SK-N-SH treated with all-trans-retinoic acid at 6 μM for 48 hours (cell line): Measurements from ENCODE around the gene TEKT5.

Source experiments
- ARNTL ChIP-seq: fragments of 450-650 bp; formaldehyde crosslinking; IDR thresholded peaks from 2 replicates; pipeline ENCODE4 v1.5.0; 2020; ENCODE audit warnings: low read depth, mild to moderate bottlenecking, moderate library complexity, borderline replicate concordance
- BACH2 ChIP-seq: fragments of 250-450 bp; sonication (Bioruptor Pico); IDR thresholded peaks from 2 replicates; pipeline ENCODE4 v1.9.0; 2021; ENCODE audit warnings: mild to moderate bottlenecking, borderline replicate concordance
- CREB5 ChIP-seq: fragments of 250-450 bp; sonication (Bioruptor Pico); IDR thresholded peaks from 2 replicates; pipeline ENCODE4 v1.5.1; 2020; ENCODE audit warnings: low read depth, mild to moderate bottlenecking, moderate library complexity
- GLIS3 ChIP-seq: fragments of 250-450 bp; sonication (Bioruptor Pico); IDR thresholded peaks from 2 replicates; pipeline ENCODE4 v1.5.0; 2020; ENCODE audit warnings: mild to moderate bottlenecking, moderate library complexity
- ISL1 ChIP-seq: fragments of 250-450 bp; sonication (Bioruptor Pico); IDR thresholded peaks from 2 replicates; pipeline ENCODE4 v2.1.2; 2022; ENCODE audit warnings: mild to moderate bottlenecking, moderate library complexity
- OSR1 ChIP-seq: fragments of 250-450 bp; sonication (Bioruptor Pico); IDR thresholded peaks from 2 replicates; pipeline ENCODE4 v1.8.0; 2022; ENCODE audit warnings: moderate library complexity, mild to moderate bottlenecking, inconsistent platforms
- PATZ1 ChIP-seq: fragments of 250-450 bp; sonication (Bioruptor Pico); IDR thresholded peaks from 2 replicates; pipeline ENCODE4 v1.8.0; 2020; ENCODE audit warnings: mild to moderate bottlenecking, moderate library complexity, borderline replicate concordance
- RARB ChIP-seq: fragments of 250-450 bp; sonication (Bioruptor Pico); IDR thresholded peaks from 2 replicates; pipeline ENCODE4 v1.8.0; 2021; ENCODE audit warnings: mild to moderate bottlenecking, moderate library complexity
- TCF4 ChIP-seq: fragments of 250-450 bp; sonication (Bioruptor Pico); IDR thresholded peaks from 2 replicates; pipeline ENCODE4 v1.8.0; 2021; ENCODE audit warnings: mild to moderate bottlenecking, moderate library complexity, borderline replicate concordance
- TSHZ2 ChIP-seq: fragments of 250-450 bp; sonication (Bioruptor Pico); IDR thresholded peaks from 2 replicates; pipeline ENCODE4 v1.5.0; 2020; ENCODE audit warnings: mild to moderate bottlenecking, moderate library complexity
- ZFP30 ChIP-seq: fragments of 450-650 bp; formaldehyde crosslinking; IDR thresholded peaks from 2 replicates; pipeline ENCODE4 v1.5.0; 2022; ENCODE audit warnings: mild to moderate bottlenecking, moderate library complexity
- ZNF70 ChIP-seq: fragments of 450-650 bp; formaldehyde crosslinking; IDR thresholded peaks from 2 replicates; pipeline ENCODE4 v1.5.0; 2020; ENCODE audit warnings: mild to moderate bottlenecking, moderate library complexity
- ZNF8 ChIP-seq: fragments of 450-650 bp; formaldehyde crosslinking; IDR thresholded peaks from 2 replicates; pipeline ENCODE4 v1.5.0; 2020; ENCODE audit warnings: mild to moderate bottlenecking, moderate library complexity

GRCh38 chr16:10688726-10689125 lies 6.0 kb downstream of the TEKT5 start:
- TF ChIP-seq GLIS3 (CRISPR knock-in tag): no peak
- TF ChIP-seq ARNTL (CRISPR knock-in tag): no peak
- no peak for TF ChIP-seq ZNF8
- no peak for TF ChIP-seq OSR1
- TF ChIP-seq TCF4: no peak
- TF ChIP-seq ZFP30 (CRISPR knock-in tag): no peak
- no peak for TF ChIP-seq BACH2
- TF ChIP-seq CREB5 (CRISPR knock-in tag): no peak
- no peak for TF ChIP-seq TSHZ2 (CRISPR knock-in tag)
- TF ChIP-seq ISL1 (CRISPR knock-in tag): no peak
- TF ChIP-seq PATZ1 (CRISPR knock-in tag): no peak
- TF ChIP-seq RARB (CRISPR knock-in tag): no peak
- TF ChIP-seq ZNF70: no peak
